GM12891 (cell line): ENCODE data around the gene CNTN2.

ENCODE experiments used
- DNase-seq: peaks from one replicate; pipeline ENCODE4 v3.0.0; 2011; ENCODE audit warnings: low spot score; ENCODE audit not compliant: insufficient read length
- FAIRE-seq: peaks from 2 replicates; lab custom pipeline; 2011; peaks lifted over from hg19 to GRCh38; lab: Jason Lieb, UNC
- PAX5 ChIP-seq: IDR thresholded peaks from 2 replicates; pipeline ENCODE4 v1.6.1; 2011; ENCODE audit warnings: low read length, moderate library complexity, mild to moderate bottlenecking; ENCODE audit not compliant: insufficient read depth, severe bottlenecking
- POLR2A ChIP-seq: IDR thresholded peaks from 2 replicates; pipeline ENCODE4 v1.6.1; 2011; ENCODE audit warnings: low read depth, low read length, control low read depth
- POLR2AphosphoS5 ChIP-seq: IDR thresholded peaks from 2 replicates; pipeline ENCODE4 v1.6.1; 2011; ENCODE audit warnings: low read depth, low read length, control low read depth
- POU2F2 ChIP-seq: IDR thresholded peaks from 2 replicates; pipeline ENCODE4 v1.6.1; 2011; ENCODE audit warnings: low read depth, mild to moderate bottlenecking, control low read depth, low read length, moderate library complexity
- SPI1 ChIP-seq: IDR thresholded peaks from 2 replicates; pipeline ENCODE4 v1.6.1; 2011; ENCODE audit warnings: low read depth, low read length, control low read depth
- TAF1 ChIP-seq: IDR thresholded peaks from 2 replicates; pipeline ENCODE4 v1.6.1; 2011; ENCODE audit warnings: low read depth, low read length, control low read depth

The CNTN2 gene

GRCh38 chr1:205048382-205048781 is 5.4 kb downstream of the CNTN2 start:
- TF ChIP-seq POLR2A (no peak), PAX5 (no peak), POU2F2 (no peak), SPI1 (no peak), TAF1 (no peak), POLR2AphosphoS5 (no peak)
- no peak for FAIRE-seq
- no peak for DNase-seq

- no peak for FAIRE-seq
- no peak for TF ChIP-seq TAF1
- DNase-seq = no peak
Observed at GRCh38 chr1:205049479-205049878, 6.5 kb downstream of the CNTN2 start.

DNA sequence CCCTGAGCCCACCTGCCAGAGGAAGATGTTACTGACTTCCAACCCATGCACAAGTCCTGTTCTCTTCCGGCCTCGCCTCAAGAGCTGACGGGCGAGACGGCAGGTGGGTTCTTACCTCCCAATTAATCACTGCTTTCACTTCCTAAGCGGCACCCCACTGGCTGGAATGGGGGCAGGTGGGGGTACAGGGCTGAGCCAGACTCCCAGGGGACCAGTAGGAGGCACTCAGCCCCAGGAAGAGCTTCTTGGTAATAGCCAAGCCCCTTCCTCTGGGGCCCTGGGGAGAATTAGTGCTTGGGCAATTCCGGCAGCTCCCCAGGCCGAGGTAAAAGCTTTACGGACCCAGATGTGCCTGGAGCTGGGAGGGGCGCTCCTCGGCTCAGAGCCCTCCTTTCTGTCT is 9.7 kb downstream of the CNTN2 start:
- FAIRE-seq = no peak
- no peak for DNase-seq

GRCh38 chr1:205053296-205053695 is 10.3 kb downstream of the CNTN2 start:
- TF ChIP-seq PAX5 (no peak), SPI1 (no peak), POLR2A (no peak)
- FAIRE-seq (no peak), DNase-seq (no peak)

More for the DNA sequence above, 9.7 kb downstream of the CNTN2 start:
- TF ChIP-seq POLR2AphosphoS5 = no peak
- no peak for TF ChIP-seq TAF1
- TF ChIP-seq POU2F2 = no peak
- no peak for TF ChIP-seq SPI1
- TF ChIP-seq POLR2A = no peak
- no peak for TF ChIP-seq PAX5

- no peak for TF ChIP-seq SPI1
- no peak for TF ChIP-seq POU2F2
- no peak for TF ChIP-seq POLR2AphosphoS5
- TF ChIP-seq PAX5 = no peak
- TF ChIP-seq TAF1 = no peak
- TF ChIP-seq POLR2A = no peak
- DNase-seq = no peak
- FAIRE-seq = no peak
Observed at GRCh38 chr1:205054013-205054412, 11.0 kb downstream of the CNTN2 start.

- FAIRE-seq = no peak
- no peak for DNase-seq
- TF ChIP-seq POLR2A = no peak
- no peak for TF ChIP-seq TAF1
- TF ChIP-seq PAX5 = no peak
- no peak for TF ChIP-seq POLR2AphosphoS5
- TF ChIP-seq POU2F2 = no peak
- TF ChIP-seq SPI1 = no peak
Observed at GRCh38 chr1:205056188-205056611, 13.2 kb downstream of the CNTN2 start.

DNA sequence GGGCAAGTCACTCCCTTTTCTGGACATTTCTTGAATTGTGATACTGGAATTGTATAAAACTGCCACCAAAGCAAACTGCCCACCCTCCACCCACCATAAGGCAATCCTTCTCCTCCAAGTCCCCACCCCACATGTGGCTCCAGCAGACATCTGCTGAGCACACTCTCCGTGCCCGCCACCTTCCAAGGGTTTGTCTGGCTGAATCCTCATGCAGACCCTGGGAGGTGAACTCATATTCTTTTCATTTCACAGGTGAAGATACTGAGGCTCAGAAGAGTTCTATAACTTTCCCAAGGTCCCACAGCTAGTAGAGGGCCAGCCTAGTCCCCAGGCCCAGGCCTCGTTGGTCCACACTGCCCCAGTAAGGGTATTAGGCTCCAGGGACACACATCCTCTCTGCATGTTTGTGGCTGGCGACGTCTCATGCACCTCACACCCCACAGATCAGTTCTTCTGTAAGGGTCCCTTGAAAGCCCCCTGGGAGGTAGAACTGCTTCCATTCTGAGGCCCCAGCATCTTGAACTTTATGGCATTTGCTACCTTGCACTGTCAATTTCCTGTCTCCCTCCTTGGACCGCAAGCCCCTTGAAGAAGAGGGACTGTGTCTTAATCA is 14.1 kb downstream of the CNTN2 start:
- FAIRE-seq = no peak
- TF ChIP-seq POLR2AphosphoS5 (no peak), TAF1 (no peak), PAX5 (no peak), SPI1 (no peak), POLR2A (no peak), POU2F2 (no peak)

DNA sequence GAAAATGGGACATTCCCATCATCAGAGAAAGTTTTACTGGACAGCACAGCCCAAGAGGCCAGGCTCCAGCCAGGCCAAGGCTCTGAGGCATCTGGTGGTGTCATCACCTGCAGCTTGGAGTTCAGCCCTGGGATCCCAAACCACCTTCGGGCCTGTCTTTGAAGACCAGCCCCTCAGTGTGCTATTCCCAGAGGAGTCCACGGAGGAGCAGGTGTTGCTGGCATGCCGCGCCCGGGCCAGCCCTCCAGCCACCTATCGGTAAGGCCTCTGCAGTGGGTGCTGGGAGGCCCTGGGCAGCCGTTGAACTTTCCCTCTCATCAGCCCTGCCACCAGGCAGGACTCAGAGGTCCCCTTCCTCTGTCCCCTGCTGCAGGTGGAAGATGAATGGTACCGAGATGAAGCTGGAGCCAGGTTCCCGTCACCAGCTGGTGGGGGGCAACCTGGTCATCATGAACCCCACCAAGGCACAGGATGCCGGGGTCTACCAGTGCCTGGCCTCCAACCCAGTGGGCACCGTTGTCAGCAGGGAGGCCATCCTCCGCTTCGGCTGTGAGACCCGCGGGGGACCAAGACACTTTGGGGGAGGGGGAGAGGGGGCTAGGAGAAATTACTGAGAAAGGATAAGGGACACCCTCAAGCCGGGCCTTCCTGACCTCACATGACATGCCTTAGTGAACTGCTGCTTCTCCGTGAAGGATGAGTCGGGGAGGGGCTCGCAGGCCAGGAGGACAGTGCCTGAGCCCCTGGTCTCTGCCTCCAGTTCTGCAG is 15.0 kb downstream of the CNTN2 start:
- no peak for FAIRE-seq
- TF ChIP-seq SPI1 (no peak), POLR2AphosphoS5 (no peak), POLR2A (no peak), PAX5 (no peak), POU2F2 (no peak)
- no peak for DNase-seq

More for the DNA sequence above, 14.1 kb downstream of the CNTN2 start:
- DNase-seq = no peak

GRCh38 chr1:205058853-205059252 is 15.8 kb downstream of the CNTN2 start:
- no peak for FAIRE-seq
- TF ChIP-seq SPI1 = no peak
- TF ChIP-seq POLR2AphosphoS5 = no peak
- TF ChIP-seq POLR2A = no peak
- no peak for TF ChIP-seq PAX5
- no peak for TF ChIP-seq TAF1
- no peak for TF ChIP-seq POU2F2

More at GRCh38 chr1:205058853-205059252, 15.8 kb downstream of the CNTN2 start:
- no peak for DNase-seq
